Measurements from ENCODE around the gene GDF10. TPM values are rescaled to one million over a fixed set of nuclear protein-coding genes. Genes with fewer than 3 reads are reported as not detected.

GDF10 gene
- total RNA-seq, 1 experiment from 2014 or later, result 0.24 TPM

DNA sequence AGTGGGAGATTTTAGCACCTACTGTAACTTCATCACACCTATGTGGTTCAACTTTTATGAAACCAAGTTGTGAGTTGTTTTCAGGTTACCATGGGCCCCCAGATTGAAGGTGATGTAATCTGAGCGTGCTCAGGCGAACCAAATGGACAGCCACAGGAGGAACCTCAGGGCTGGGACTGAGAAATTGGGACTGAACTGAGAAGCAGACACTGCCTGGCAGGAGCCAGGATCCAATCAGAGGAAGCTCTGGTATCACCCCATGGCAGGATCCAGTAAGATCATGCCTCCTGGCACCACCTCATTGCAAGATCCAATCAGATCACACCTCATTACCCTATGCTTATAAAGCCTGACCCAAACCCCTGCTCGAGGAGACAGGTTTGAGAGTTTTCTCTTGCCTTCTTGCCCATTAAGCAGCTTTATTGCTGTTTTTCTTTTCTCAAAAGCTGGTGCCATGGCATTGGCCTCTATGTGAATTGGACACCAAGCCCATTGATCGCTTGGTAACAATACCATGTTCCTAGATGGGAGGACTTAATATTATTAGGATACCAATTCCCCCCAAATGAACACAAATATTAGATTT, 43.2 kb upstream of the GDF10 start:
- H3K27ac Mint-ChIP-seq, result no peak overlapping the region
- TF ChIP-seq, protein P1, sequence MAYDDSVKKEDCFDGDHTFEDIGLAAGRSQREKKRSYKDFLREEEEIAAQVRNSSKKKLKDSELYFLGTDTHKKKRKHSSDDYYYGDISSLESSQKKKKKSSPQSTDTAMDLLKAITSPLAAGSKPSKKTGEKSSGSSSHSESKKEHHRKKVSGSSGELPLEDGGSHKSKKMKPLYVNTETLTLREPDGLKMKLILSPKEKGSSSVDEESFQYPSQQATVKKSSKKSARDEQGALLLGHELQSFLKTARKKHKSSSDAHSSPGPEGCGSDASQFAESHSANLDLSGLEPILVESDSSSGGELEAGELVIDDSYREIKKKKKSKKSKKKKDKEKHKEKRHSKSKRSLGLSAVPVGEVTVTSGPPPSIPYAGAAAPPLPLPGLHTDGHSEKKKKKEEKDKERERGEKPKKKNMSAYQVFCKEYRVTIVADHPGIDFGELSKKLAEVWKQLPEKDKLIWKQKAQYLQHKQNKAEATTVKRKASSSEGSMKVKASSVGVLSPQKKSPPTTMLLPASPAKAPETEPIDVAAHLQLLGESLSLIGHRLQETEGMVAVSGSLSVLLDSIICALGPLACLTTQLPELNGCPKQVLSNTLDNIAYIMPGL (CRISPR knock-in tag; IDR thresholded peaks at IDR 0.05), result no peak
- TF ChIP-seq, protein P2, sequence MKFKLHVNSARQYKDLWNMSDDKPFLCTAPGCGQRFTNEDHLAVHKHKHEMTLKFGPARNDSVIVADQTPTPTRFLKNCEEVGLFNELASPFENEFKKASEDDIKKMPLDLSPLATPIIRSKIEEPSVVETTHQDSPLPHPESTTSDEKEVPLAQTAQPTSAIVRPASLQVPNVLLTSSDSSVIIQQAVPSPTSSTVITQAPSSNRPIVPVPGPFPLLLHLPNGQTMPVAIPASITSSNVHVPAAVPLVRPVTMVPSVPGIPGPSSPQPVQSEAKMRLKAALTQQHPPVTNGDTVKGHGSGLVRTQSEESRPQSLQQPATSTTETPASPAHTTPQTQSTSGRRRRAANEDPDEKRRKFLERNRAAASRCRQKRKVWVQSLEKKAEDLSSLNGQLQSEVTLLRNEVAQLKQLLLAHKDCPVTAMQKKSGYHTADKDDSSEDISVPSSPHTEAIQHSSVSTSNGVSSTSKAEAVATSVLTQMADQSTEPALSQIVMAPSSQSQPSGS (CRISPR knock-in tag; IDR thresholded peaks at IDR 0.05; ENCODE audit: borderline replicate concordance, low read depth), result no peak
- TF ChIP-seq ZBTB21 (CRISPR knock-in tag; IDR thresholded peaks at IDR 0.05; ENCODE audit: borderline replicate concordance) (no peak), ZNF423 (CRISPR knock-in tag; IDR thresholded peaks at IDR 0.05) (no peak)
- TF ChIP-seq, protein P3, sequence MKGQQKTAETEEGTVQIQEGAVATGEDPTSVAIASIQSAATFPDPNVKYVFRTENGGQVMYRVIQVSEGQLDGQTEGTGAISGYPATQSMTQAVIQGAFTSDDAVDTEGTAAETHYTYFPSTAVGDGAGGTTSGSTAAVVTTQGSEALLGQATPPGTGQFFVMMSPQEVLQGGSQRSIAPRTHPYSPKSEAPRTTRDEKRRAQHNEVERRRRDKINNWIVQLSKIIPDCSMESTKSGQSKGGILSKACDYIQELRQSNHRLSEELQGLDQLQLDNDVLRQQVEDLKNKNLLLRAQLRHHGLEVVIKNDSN (CRISPR knock-in tag; IDR thresholded peaks at IDR 0.05), result no peak
- no peak for ATAC-seq
- ChIA-PET POLR2A (no interaction called here), CTCF (no interaction called here)
- no peaks in the 10 kb centered on the region for H3K27me3 Mint-ChIP-seq (ENCODE audit: low read depth)
- no peak for DNase-seq (ENCODE audit: low spot score)
- peaks cover 14% of the 10 kb centered on the region for H3K9me3 Mint-ChIP-seq
- no peak overlapping the region for H3K4me3 Mint-ChIP-seq
- no peaks in the 10 kb centered on the region for H3K36me3 Mint-ChIP-seq
- H3K4me1 Mint-ChIP-seq, result peaks cover 3% of the 10 kb centered on the region; the same call in 1 of the 2 replicates

DNA sequence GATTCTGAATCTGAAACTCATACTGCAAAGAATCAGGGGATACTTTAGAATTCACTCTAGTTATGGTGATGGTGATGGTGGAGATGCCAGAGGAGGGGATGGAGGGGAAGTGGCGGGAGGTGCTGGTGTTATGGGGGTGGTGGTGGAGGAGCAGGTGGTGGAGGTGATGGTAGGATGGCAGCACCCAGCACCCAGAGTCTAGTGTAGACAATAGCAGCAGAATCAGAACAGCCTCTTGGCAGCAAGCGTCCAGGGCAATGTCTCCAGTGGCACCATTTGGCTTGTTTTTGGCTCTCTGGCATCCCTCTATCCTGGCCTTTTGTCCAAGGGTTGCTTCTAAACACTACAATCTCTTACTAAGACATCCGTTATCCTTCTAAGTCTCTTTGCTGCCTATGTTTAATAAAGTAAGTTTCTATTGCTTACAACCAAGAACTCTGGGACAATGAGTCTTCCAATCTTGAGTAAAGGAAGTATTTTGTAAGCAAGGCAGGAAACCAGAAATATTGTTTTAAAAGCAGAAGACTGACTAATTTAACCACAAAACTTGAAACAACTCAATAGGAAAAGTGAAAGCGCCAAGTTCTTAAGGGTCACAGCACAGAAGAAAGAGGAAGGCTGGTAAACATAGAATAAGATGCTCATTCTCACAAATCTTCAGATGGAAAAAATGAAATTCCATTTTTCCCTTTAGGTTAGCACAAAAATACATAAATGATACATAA, 42.4 kb upstream of the GDF10 start:
- no peak for DNase-seq (ENCODE audit: low spot score)
- no peaks in the 10 kb centered on the region for H3K36me3 Mint-ChIP-seq
- H3K4me1 Mint-ChIP-seq, result peaks cover 3% of the 10 kb centered on the region; the same call in 1 of the 2 replicates
- peaks cover 14% of the 10 kb centered on the region for H3K9me3 Mint-ChIP-seq
- CTCF ChIA-PET, result no interaction called here
- POLR2A ChIA-PET, result no interaction called here
- TF ChIP-seq ZNF121 (CRISPR knock-in tag; IDR thresholded peaks at IDR 0.05) (no peak), MYBL2 (CRISPR knock-in tag; IDR thresholded peaks at IDR 0.05) (no peak)
- TF ChIP-seq, protein P4, sequence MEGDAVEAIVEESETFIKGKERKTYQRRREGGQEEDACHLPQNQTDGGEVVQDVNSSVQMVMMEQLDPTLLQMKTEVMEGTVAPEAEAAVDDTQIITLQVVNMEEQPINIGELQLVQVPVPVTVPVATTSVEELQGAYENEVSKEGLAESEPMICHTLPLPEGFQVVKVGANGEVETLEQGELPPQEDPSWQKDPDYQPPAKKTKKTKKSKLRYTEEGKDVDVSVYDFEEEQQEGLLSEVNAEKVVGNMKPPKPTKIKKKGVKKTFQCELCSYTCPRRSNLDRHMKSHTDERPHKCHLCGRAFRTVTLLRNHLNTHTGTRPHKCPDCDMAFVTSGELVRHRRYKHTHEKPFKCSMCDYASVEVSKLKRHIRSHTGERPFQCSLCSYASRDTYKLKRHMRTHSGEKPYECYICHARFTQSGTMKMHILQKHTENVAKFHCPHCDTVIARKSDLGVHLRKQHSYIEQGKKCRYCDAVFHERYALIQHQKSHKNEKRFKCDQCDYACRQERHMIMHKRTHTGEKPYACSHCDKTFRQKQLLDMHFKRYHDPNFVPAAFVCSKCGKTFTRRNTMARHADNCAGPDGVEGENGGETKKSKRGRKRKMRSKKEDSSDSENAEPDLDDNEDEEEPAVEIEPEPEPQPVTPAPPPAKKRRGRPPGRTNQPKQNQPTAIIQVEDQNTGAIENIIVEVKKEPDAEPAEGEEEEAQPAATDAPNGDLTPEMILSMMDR (IDR thresholded peaks at IDR 0.05), result no peak
- TF ChIP-seq, protein P5, sequence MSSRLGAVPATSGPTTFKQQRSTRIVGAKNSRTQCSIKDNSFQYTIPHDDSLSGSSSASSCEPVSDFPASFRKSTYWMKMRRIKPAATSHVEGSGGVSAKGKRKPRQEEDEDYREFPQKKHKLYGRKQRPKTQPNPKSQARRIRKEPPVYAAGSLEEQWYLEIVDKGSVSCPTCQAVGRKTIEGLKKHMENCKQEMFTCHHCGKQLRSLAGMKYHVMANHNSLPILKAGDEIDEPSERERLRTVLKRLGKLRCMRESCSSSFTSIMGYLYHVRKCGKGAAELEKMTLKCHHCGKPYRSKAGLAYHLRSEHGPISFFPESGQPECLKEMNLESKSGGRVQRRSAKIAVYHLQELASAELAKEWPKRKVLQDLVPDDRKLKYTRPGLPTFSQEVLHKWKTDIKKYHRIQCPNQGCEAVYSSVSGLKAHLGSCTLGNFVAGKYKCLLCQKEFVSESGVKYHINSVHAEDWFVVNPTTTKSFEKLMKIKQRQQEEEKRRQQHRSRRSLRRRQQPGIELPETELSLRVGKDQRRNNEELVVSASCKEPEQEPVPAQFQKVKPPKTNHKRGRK (CRISPR knock-in tag; IDR thresholded peaks at IDR 0.05; ENCODE audit: borderline replicate concordance), result no peak
- TF ChIP-seq, protein P6, sequence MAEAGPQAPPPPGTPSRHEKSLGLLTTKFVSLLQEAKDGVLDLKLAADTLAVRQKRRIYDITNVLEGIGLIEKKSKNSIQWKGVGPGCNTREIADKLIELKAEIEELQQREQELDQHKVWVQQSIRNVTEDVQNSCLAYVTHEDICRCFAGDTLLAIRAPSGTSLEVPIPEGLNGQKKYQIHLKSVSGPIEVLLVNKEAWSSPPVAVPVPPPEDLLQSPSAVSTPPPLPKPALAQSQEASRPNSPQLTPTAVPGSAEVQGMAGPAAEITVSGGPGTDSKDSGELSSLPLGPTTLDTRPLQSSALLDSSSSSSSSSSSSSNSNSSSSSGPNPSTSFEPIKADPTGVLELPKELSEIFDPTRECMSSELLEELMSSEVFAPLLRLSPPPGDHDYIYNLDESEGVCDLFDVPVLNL (CRISPR knock-in tag; IDR thresholded peaks at IDR 0.05; ENCODE audit: borderline replicate concordance, low read depth), result no peak
- TF ChIP-seq, protein P7, sequence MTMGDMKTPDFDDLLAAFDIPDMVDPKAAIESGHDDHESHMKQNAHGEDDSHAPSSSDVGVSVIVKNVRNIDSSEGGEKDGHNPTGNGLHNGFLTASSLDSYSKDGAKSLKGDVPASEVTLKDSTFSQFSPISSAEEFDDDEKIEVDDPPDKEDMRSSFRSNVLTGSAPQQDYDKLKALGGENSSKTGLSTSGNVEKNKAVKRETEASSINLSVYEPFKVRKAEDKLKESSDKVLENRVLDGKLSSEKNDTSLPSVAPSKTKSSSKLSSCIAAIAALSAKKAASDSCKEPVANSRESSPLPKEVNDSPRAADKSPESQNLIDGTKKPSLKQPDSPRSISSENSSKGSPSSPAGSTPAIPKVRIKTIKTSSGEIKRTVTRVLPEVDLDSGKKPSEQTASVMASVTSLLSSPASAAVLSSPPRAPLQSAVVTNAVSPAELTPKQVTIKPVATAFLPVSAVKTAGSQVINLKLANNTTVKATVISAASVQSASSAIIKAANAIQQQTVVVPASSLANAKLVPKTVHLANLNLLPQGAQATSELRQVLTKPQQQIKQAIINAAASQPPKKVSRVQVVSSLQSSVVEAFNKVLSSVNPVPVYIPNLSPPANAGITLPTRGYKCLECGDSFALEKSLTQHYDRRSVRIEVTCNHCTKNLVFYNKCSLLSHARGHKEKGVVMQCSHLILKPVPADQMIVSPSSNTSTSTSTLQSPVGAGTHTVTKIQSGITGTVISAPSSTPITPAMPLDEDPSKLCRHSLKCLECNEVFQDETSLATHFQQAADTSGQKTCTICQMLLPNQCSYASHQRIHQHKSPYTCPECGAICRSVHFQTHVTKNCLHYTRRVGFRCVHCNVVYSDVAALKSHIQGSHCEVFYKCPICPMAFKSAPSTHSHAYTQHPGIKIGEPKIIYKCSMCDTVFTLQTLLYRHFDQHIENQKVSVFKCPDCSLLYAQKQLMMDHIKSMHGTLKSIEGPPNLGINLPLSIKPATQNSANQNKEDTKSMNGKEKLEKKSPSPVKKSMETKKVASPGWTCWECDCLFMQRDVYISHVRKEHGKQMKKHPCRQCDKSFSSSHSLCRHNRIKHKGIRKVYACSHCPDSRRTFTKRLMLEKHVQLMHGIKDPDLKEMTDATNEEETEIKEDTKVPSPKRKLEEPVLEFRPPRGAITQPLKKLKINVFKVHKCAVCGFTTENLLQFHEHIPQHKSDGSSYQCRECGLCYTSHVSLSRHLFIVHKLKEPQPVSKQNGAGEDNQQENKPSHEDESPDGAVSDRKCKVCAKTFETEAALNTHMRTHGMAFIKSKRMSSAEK (CRISPR knock-in tag; IDR thresholded peaks at IDR 0.05; ENCODE audit: borderline replicate concordance), result no peak
- TF ChIP-seq, protein P1 (CRISPR knock-in tag; IDR thresholded peaks at IDR 0.05), result no peak
- TF ChIP-seq, protein P2 (CRISPR knock-in tag; IDR thresholded peaks at IDR 0.05; ENCODE audit: borderline replicate concordance, low read depth), result no peak
- no peak overlapping the region for H3K4me3 Mint-ChIP-seq
- H3K27me3 Mint-ChIP-seq (ENCODE audit: low read depth), result no peaks in the 10 kb centered on the region
- no peak for ATAC-seq
- H3K27ac Mint-ChIP-seq, result no peak overlapping the region

Data from WTC11 (cell line).